Lower lobe of right lung (tissue), 2 donors: ENCODE data around the gene TSPAN12. TPM values are rescaled to one million over a fixed set of nuclear protein-coding genes. Genes with fewer than 3 reads are reported as not detected.

ENCODE experiments used
- ATAC-seq, 2 donors: fragments of 200-7000 bp; cut with Tn5 transposase; one replicate each; pipeline ENCODE4 v1.9.1; 2020 to 2022; ENCODE audit warnings: mild to moderate bottlenecking in 2 of 2, moderate library complexity in 2 of 2
- DNase-seq: peaks from one replicate; pipeline ENCODE4 v3.0.0-alpha.2; 2020
- H3K27ac ChIP-seq: fragments of 200-600 bp; one replicate; pipeline ENCODE4 v1.8.0; 2022
- H3K27me3 ChIP-seq: fragments of 200-600 bp; one replicate; pipeline ENCODE4 v1.8.0; 2022; ENCODE audit warnings: low read depth
- H3K36me3 ChIP-seq: fragments of 200-600 bp; one replicate; pipeline ENCODE4 v1.8.0; 2022; ENCODE audit warnings: mild to moderate bottlenecking
- H3K4me1 ChIP-seq: fragments of 200-600 bp; one replicate; pipeline ENCODE4 v1.8.0; 2022
- H3K4me3 ChIP-seq: fragments of 200-600 bp; one replicate; pipeline ENCODE4 v1.8.0; 2022; ENCODE audit warnings: mild to moderate bottlenecking
- H3K9me3 ChIP-seq: fragments of 200-600 bp; one replicate; pipeline ENCODE4 v1.8.0; 2022
- CTCF ChIP-seq: fragments of 200-600 bp; IDR thresholded peaks from one replicate; pipeline ENCODE4 v1.8.0; 2022; ENCODE audit warnings: antibody characterized with exemption, mild to moderate bottlenecking
- intact Hi-C: fragments of 100-400 bp; cut with DNase I; formaldehyde crosslinking; loops from one replicate; pipeline ENCODE4 v1.11.0; 2022
- total RNA-seq: library from RNA; stranded (reverse); fragmentation: NEBNext Ultra II Directional; extraction: Animal tissue kit (Norgen Biotek cat#: 25700); gene quantifications from one replicate; pipeline ENCODE4 v1.2.1, GENCODE V29; 2021
- donor health status: DM: no; HTN: yes; CAD: no; lungs with severe emphysema.

TSPAN12 gene
- total RNA-seq, 1 donor from 2014 or later = 43.6 TPM

- H3K36me3 ChIP-seq = no peaks in the 10 kb centered on the region
- DNase-seq (no peak), ATAC-seq (no peak)
- no peaks in the 10 kb centered on the region for H3K4me1 ChIP-seq
- H3K27me3 ChIP-seq = no peaks in the 10 kb centered on the region
- intact Hi-C loops = no loop called here
- H3K9me3 ChIP-seq = no peaks in the 10 kb centered on the region
- H3K4me3 ChIP-seq = no peak overlapping the region
- no peak overlapping the region for H3K27ac ChIP-seq
- no peak for TF ChIP-seq CTCF
Observed at GRCh38 chr7:120794106-120794729, 63.7 kb downstream of the TSPAN12 start.

- no peaks in the 10 kb centered on the region for H3K36me3 ChIP-seq
- no peak for TF ChIP-seq CTCF
- no peak for DNase-seq
- H3K4me3 ChIP-seq = no peak overlapping the region
- H3K27ac ChIP-seq = no peak overlapping the region
- peak in 1 of 2 donors; percentile 43 for ATAC-seq
- H3K4me1 ChIP-seq = no peaks in the 10 kb centered on the region
- H3K9me3 ChIP-seq = no peaks in the 10 kb centered on the region
- H3K27me3 ChIP-seq = no peaks in the 10 kb centered on the region
- intact Hi-C loops = no loop called here
Observed at GRCh38 chr7:120793213-120793936, 64.6 kb downstream of the TSPAN12 start.

GRCh38 chr7:120792861-120793130 is 65.1 kb downstream of the TSPAN12 start:
- no peak overlapping the region for H3K27ac ChIP-seq
- H3K27me3 ChIP-seq = no peaks in the 10 kb centered on the region
- no peak for ATAC-seq
- H3K36me3 ChIP-seq = no peaks in the 10 kb centered on the region
- H3K4me1 ChIP-seq = no peaks in the 10 kb centered on the region
- no peak overlapping the region for H3K4me3 ChIP-seq
- no peak for DNase-seq
- intact Hi-C loops = no loop called here
- no peaks in the 10 kb centered on the region for H3K9me3 ChIP-seq
- TF ChIP-seq CTCF = no peak

GRCh38 chr7:120792091-120792860 is 65.7 kb downstream of the TSPAN12 start:
- Histone ChIP-seq H3K4me3 (no peak overlapping the region), H3K27me3 (no peaks in the 10 kb centered on the region), H3K4me1 (no peaks in the 10 kb centered on the region), H3K36me3 (no peaks in the 10 kb centered on the region), H3K27ac (no peak overlapping the region), H3K9me3 (no peaks in the 10 kb centered on the region)
- intact Hi-C loops = no loop called here
- peak; percentile 94 for TF ChIP-seq CTCF
- peak; percentile 88 to 94 for ATAC-seq
- DNase-seq = peak; percentile 81

- no peak overlapping the region for H3K27ac ChIP-seq
- no peak for DNase-seq
- ATAC-seq = no peak
- H3K27me3 ChIP-seq = no peaks in the 10 kb centered on the region
- no peaks in the 10 kb centered on the region for H3K9me3 ChIP-seq
- intact Hi-C loops = no loop called here
- no peak for TF ChIP-seq CTCF
- no peaks in the 10 kb centered on the region for H3K36me3 ChIP-seq
- no peaks in the 10 kb centered on the region for H3K4me1 ChIP-seq
- H3K4me3 ChIP-seq = no peak overlapping the region
Observed at GRCh38 chr7:120785095-120785494, 72.8 kb downstream of the TSPAN12 start.
